ENCODE results near the gene SIRPG. TPM values are rescaled to one million over a fixed set of nuclear protein-coding genes. Genes with fewer than 3 reads are reported as not detected.

SIRPG gene
- total and polyA plus RNA-seq, 2 of the 8 experiments (the other 6 are each of a cell fraction or from before 2014, with no cell fraction given), result 0.08 TPM; not detected in 1

DNA sequence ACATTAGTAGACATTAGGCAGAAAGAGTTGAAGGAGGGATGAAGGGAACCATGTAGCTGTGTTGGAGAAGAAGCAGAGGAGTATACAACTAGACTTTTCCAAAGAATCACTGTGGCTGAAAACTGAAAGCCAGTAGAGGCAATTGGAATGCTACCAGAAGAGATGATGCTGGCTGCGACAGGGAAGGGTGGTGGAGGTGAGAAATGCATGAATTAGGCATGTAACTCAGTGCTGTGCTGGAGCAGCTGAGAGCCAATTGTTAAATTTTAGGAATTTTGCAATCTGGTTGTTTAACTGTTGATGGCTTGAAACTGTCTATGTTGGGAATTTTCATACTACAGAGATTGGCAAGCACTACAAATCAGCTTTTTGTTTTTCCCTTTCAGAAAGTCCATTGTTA is 35.8 kb upstream of the SIRPG start (continued):
- TF ChIP-seq, protein P1, sequence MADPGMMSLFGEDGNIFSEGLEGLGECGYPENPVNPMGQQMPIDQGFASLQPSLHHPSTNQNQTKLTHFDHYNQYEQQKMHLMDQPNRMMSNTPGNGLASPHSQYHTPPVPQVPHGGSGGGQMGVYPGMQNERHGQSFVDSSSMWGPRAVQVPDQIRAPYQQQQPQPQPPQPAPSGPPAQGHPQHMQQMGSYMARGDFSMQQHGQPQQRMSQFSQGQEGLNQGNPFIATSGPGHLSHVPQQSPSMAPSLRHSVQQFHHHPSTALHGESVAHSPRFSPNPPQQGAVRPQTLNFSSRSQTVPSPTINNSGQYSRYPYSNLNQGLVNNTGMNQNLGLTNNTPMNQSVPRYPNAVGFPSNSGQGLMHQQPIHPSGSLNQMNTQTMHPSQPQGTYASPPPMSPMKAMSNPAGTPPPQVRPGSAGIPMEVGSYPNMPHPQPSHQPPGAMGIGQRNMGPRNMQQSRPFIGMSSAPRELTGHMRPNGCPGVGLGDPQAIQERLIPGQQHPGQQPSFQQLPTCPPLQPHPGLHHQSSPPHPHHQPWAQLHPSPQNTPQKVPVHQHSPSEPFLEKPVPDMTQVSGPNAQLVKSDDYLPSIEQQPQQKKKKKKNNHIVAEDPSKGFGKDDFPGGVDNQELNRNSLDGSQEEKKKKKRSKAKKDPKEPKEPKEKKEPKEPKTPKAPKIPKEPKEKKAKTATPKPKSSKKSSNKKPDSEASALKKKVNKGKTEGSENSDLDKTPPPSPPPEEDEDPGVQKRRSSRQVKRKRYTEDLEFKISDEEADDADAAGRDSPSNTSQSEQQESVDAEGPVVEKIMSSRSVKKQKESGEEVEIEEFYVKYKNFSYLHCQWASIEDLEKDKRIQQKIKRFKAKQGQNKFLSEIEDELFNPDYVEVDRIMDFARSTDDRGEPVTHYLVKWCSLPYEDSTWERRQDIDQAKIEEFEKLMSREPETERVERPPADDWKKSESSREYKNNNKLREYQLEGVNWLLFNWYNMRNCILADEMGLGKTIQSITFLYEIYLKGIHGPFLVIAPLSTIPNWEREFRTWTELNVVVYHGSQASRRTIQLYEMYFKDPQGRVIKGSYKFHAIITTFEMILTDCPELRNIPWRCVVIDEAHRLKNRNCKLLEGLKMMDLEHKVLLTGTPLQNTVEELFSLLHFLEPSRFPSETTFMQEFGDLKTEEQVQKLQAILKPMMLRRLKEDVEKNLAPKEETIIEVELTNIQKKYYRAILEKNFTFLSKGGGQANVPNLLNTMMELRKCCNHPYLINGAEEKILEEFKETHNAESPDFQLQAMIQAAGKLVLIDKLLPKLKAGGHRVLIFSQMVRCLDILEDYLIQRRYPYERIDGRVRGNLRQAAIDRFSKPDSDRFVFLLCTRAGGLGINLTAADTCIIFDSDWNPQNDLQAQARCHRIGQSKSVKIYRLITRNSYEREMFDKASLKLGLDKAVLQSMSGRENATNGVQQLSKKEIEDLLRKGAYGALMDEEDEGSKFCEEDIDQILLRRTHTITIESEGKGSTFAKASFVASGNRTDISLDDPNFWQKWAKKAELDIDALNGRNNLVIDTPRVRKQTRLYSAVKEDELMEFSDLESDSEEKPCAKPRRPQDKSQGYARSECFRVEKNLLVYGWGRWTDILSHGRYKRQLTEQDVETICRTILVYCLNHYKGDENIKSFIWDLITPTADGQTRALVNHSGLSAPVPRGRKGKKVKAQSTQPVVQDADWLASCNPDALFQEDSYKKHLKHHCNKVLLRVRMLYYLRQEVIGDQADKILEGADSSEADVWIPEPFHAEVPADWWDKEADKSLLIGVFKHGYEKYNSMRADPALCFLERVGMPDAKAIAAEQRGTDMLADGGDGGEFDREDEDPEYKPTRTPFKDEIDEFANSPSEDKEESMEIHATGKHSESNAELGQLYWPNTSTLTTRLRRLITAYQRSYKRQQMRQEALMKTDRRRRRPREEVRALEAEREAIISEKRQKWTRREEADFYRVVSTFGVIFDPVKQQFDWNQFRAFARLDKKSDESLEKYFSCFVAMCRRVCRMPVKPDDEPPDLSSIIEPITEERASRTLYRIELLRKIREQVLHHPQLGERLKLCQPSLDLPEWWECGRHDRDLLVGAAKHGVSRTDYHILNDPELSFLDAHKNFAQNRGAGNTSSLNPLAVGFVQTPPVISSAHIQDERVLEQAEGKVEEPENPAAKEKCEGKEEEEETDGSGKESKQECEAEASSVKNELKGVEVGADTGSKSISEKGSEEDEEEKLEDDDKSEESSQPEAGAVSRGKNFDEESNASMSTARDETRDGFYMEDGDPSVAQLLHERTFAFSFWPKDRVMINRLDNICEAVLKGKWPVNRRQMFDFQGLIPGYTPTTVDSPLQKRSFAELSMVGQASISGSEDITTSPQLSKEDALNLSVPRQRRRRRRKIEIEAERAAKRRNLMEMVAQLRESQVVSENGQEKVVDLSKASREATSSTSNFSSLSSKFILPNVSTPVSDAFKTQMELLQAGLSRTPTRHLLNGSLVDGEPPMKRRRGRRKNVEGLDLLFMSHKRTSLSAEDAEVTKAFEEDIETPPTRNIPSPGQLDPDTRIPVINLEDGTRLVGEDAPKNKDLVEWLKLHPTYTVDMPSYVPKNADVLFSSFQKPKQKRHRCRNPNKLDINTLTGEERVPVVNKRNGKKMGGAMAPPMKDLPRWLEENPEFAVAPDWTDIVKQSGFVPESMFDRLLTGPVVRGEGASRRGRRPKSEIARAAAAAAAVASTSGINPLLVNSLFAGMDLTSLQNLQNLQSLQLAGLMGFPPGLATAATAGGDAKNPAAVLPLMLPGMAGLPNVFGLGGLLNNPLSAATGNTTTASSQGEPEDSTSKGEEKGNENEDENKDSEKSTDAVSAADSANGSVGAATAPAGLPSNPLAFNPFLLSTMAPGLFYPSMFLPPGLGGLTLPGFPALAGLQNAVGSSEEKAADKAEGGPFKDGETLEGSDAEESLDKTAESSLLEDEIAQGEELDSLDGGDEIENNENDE (IDR thresholded peaks at IDR 0.05; ENCODE audit: insufficient replicate concordance, low read length), result no peak
- TF ChIP-seq JUN (IDR thresholded peaks at IDR 0.05; ENCODE audit: low read depth, low read length) (no peak), BACH1 (IDR thresholded peaks at IDR 0.05; ENCODE audit: low read length) (no peak), SIRT6 (IDR thresholded peaks at IDR 0.05; ENCODE audit: low read length) (no peak), SIN3A (conservative IDR thresholded peaks at IDR 0.05 in 1 of 2, IDR thresholded peaks at IDR 0.05 in 1 of 2; ENCODE audit: low read depth in 1 of 2, low read length in 2 of 2) (no peak)
